HepG2 (cell line): Measurements from ENCODE around the gene SLC25A15. TPM values are rescaled to one million over a fixed set of nuclear protein-coding genes. Genes with fewer than 3 reads are reported as not detected.
A peak's percentile ranks its signal among the peaks of the same experiment; 100 is the strongest.

ENCODE experiments used
- ATAC-seq: fragments of 200-7000 bp; cut with Tn5 transposase; 3 replicates; pipeline ENCODE4 v1.9.1; 2020; ENCODE audit warnings: mild to moderate bottlenecking, moderate library complexity
- BruUV-seq: library from RNA; stranded (reverse); fragments of 400-500 nt; replicated peaks from 2 replicates; lab custom pipeline; 2021; lab: Mats Ljungman, UMichigan
- CTCF ChIA-PET: fragments of 300-600 bp; formaldehyde crosslinking; extraction: SDS; loops from one replicate; lab custom pipeline; 2021; ENCODE audit warnings: low total read pairs, inconsistent platforms, low intra/inter-chr PET ratio; lab: Yijun Ruan, JAX
- POLR2A ChIA-PET: fragments of 350-600 bp; sonication (Branson Sonifier 250); formaldehyde crosslinking; loops from one replicate; lab custom pipeline; 2020; ENCODE audit warnings: antibody characterized with exemption, inconsistent platforms; lab: Yijun Ruan, JAX
- DNase-seq: peaks from one replicate; pipeline ENCODE4 v3.0.0-alpha.2; 2015; ENCODE audit warnings: low spot score
- FAIRE-seq: peaks from 3 replicates; lab custom pipeline; 2011; peaks lifted over from hg19 to GRCh38; lab: Jason Lieb, UNC
- H2AFZ ChIP-seq: one replicate; pipeline ENCODE4 v1.6.1; 2011; ENCODE audit warnings: low read length, inconsistent platforms
- H3K27ac ChIP-seq: fragments of 300-600 bp; 3 replicates; pipeline ENCODE4 v1.8.0; 2011; ENCODE audit warnings: mixed run types, mild to moderate bottlenecking, mixed read lengths, low read length, inconsistent platforms; ENCODE audit not compliant: insufficient read depth; ENCODE audit errors: extremely low read length
- H3K27me3 ChIP-seq, 2 experiments: fragments of 200-600 bp in 1 of 2; 2 replicates in 1 of 2; 3 replicates in 1 of 2; pipeline versions ENCODE4 v1.6.0 to v1.8.0; 2011; ENCODE audit warnings: low read length in 2 of 2, mild to moderate bottlenecking in 2 of 2, moderate library complexity in 2 of 2, inconsistent platforms in 1 of 2; ENCODE audit not compliant: insufficient read depth in 2 of 2, control insufficient read depth in 1 of 2
- H3K36me3 ChIP-seq, 2 experiments: fragments of 200-600 bp in 1 of 2; replicated peaks in 1 of 2; 2 replicates in 1 of 2; 3 replicates in 1 of 2; pipeline versions ENCODE4 v1.5.1 to v1.8.0; 2011; ENCODE audit warnings: low read length in 2 of 2, inconsistent platforms in 1 of 2; ENCODE audit not compliant: insufficient read depth in 2 of 2, control insufficient read depth in 1 of 2
- H3K4me1 ChIP-seq: 2 replicates; pipeline ENCODE4 v1.5.1; 2012; ENCODE audit warnings: low read length, inconsistent platforms; ENCODE audit not compliant: insufficient read depth
- H3K4me2 ChIP-seq: 2 replicates; pipeline ENCODE4 v1.6.0; 2011; ENCODE audit warnings: low read depth, low read length, inconsistent platforms
- H3K4me3 ChIP-seq, 3 experiments: fragments of 200-600 bp in 1 of 3; sonication (generic), shearing (Covaris generic) in 1 of 3; replicated peaks in 1 of 3; 2 replicates each; pipeline ENCODE4 v1.5.1; 2011 to 2016; ENCODE audit warnings: low read length in 3 of 3, inconsistent platforms in 2 of 3, low read depth in 2 of 3, mild to moderate bottlenecking in 2 of 3, control low read depth in 1 of 3, mixed read lengths in 1 of 3; ENCODE audit not compliant: insufficient read depth in 1 of 3
- H3K79me2 ChIP-seq: one replicate; pipeline ENCODE4 v1.6.1; 2011; ENCODE audit warnings: low read length, inconsistent platforms; ENCODE audit not compliant: insufficient read depth
- H3K9ac ChIP-seq: 2 replicates; pipeline ENCODE4 v1.6.0; 2011; ENCODE audit warnings: mild to moderate bottlenecking, low read depth, low read length, inconsistent platforms; ENCODE audit not compliant: insufficient read depth
- H3K9me3 ChIP-seq: 2 replicates; pipeline ENCODE4 v1.5.1; 2012; ENCODE audit warnings: mild to moderate bottlenecking, low read length
- H4K20me1 ChIP-seq: 2 replicates; pipeline ENCODE4 v1.6.0; 2011; ENCODE audit warnings: inconsistent platforms, mild to moderate bottlenecking, low read length, moderate library complexity; ENCODE audit not compliant: insufficient read depth
- CREBL2 ChIP-seq: sonication (generic); formaldehyde crosslinking; IDR thresholded peaks from 2 replicates; pipeline ENCODE4 v1.8.1; 2023; ENCODE audit warnings: missing genetic modification reagents, mild to moderate bottlenecking, borderline replicate concordance
- KLF13 ChIP-seq: sonication (generic); formaldehyde crosslinking; IDR thresholded peaks from 2 replicates; pipeline ENCODE4 v1.4.0; 2020; ENCODE audit warnings: mild to moderate bottlenecking, missing genetic modification reagents
- NR2F2 ChIP-seq: IDR thresholded peaks from 2 replicates; pipeline ENCODE4 v1.6.1; 2012; ENCODE audit warnings: low read depth, inconsistent platforms, borderline replicate concordance
- PRDM15 ChIP-seq: sonication (generic); formaldehyde crosslinking; IDR thresholded peaks from 2 replicates; pipeline ENCODE4 v1.4.0; 2020; ENCODE audit warnings: missing genetic modification reagents
- SMAD3 ChIP-seq: sonication (generic); formaldehyde crosslinking; IDR thresholded peaks from 2 replicates; pipeline ENCODE4 v1.4.0; 2020; ENCODE audit warnings: missing genetic modification reagents
- ZBTB2 ChIP-seq: sonication (generic); formaldehyde crosslinking; IDR thresholded peaks from 2 replicates; pipeline ENCODE4 v1.8.0; 2022; ENCODE audit warnings: low read depth, missing genetic modification reagents
- ZFP36L2 ChIP-seq: sonication (generic); formaldehyde crosslinking; IDR thresholded peaks from 2 replicates; pipeline ENCODE4 v1.4.0; 2020; ENCODE audit warnings: missing genetic modification reagents
- ZNF503 ChIP-seq: sonication (generic); formaldehyde crosslinking; IDR thresholded peaks from 2 replicates; pipeline ENCODE4 v1.4.0; 2020; ENCODE audit warnings: missing genetic modification reagents
- ZNF556 ChIP-seq: sonication (generic); formaldehyde crosslinking; IDR thresholded peaks from 2 replicates; pipeline ENCODE4 v1.4.0; 2020; ENCODE audit warnings: mild to moderate bottlenecking, missing genetic modification reagents, borderline replicate concordance
- ZNF687 ChIP-seq: sonication (generic); formaldehyde crosslinking; IDR thresholded peaks from 2 replicates; pipeline ENCODE4 v1.5.1; 2020; ENCODE audit warnings: mild to moderate bottlenecking, missing genetic modification reagents, moderate library complexity
- ZNF703 ChIP-seq: sonication (generic); formaldehyde crosslinking; IDR thresholded peaks from 2 replicates; pipeline ENCODE4 v1.5.1; 2020; ENCODE audit warnings: missing genetic modification reagents, mild to moderate bottlenecking, moderate library complexity, borderline replicate concordance
- ZNF879 ChIP-seq: sonication (generic); formaldehyde crosslinking; IDR thresholded peaks from 2 replicates; pipeline ENCODE4 v1.8.1; 2023; ENCODE audit warnings: missing genetic modification reagents
- WGBS: methylation state at CpG from one replicate; pipeline ENCODE4 v1.1.6; 2017; ENCODE audit warnings: low lambda C conversion rate; 5-methylcytosine and 5-hydroxymethylcytosine counted together
- in situ Hi-C: cut with HindIII; loops from 2 replicates; pipeline ENCODE4 v1.10.0; 2017; ENCODE audit warnings: low pct_unique_long_range_greater_than_20kb; ENCODE audit not compliant: extremely low pct_ligation_motif_present
- intact Hi-C: fragments of 100-400 bp; cut with micrococcal nuclease; formaldehyde crosslinking; loops from one replicate; pipeline ENCODE4 v1.10.0; 2022; ENCODE audit not compliant: unreplicated experiment
- polyA plus RNA-seq, 8 experiments: library from polyadenylated mRNA; depleted of rRNA in 3 of 8; stranded (reverse) in 7 of 8; unstranded in 1 of 8; fragments of >200 nt; fragmentation: Illumina TruSeq in 4 of 8; extraction: Trizol in 4 of 8; gene quantifications; 2 replicates each; pipeline versions ENCODE4 v1.2.1 to v1.2.3, GENCODE V29; 2011 to 2016; ENCODE audit warnings: low read depth in 4 of 8, missing spikeins in 1 of 8, mixed read lengths in 1 of 8; ENCODE audit not compliant: insufficient read depth in 1 of 8
- total RNA-seq, 5 experiments: library from RNA; depleted of rRNA; stranded (reverse); fragments of >200 nt; fragmentation: Illumina TruSeq; extraction: Trizol; gene quantifications; 2 replicates each; pipeline ENCODE4 v1.2.3, GENCODE V29; 2016; ENCODE audit warnings: low read depth in 1 of 5

SLC25A15 gene
- total and polyA plus RNA-seq, 2 of the 13 experiments (the other 11 are each of a cell fraction or from before 2014, with no cell fraction given) = 17.3 to 39.1 TPM

GRCh38 chr13:40770609-40770933 is 18.8 kb upstream of the SLC25A15 start:
- H3K4me1 ChIP-seq = peaks cover 48% of the 10 kb centered on the region
- peak overlapping the region; percentile 93 for H3K4me2 ChIP-seq
- H3K27ac ChIP-seq = peak overlapping the region; percentile 74
- FAIRE-seq (no peak), ATAC-seq (no peak), DNase-seq (no peak)
- H3K27me3 ChIP-seq = no peaks in the 10 kb centered on the region; a peak in 1 of 5 replicates
- peak overlapping the region; percentile 92 for H3K9ac ChIP-seq
- H3K36me3 ChIP-seq = peaks cover 0 to 12% of the 10 kb centered on the region in 2 experiments; a peak in 2 of 5 replicates
- H3K79me2 ChIP-seq = peaks cover 17% of the 10 kb centered on the region
- 1% methylated on average over 9 of the region's 9 CpGs for whole genome bisulfite sequencing
- intact Hi-C loops (loop anchor here (2.0 to 5.0 kb wide), 2 partner anchors 16 to 103 kb away; partner anchors contain the start of gene FOXO1), in situ Hi-C loops (loop anchor here (10.0 kb wide), 1 partner anchor 236 kb away; no protein-coding TSS in a partner anchor)
- peak overlapping the region; percentile 61 for H2AFZ ChIP-seq
- H3K9me3 ChIP-seq = no peaks in the 10 kb centered on the region
- H3K4me3 ChIP-seq = peak overlapping the region; percentile 86 to 97 (median 94)
- ChIA-PET POLR2A (interaction anchor here (0.8 to 0.9 kb wide), 2 partner anchors 19 to 151 kb away, joined by 3 to 4 read pairs; partner anchors contain the start of gene SLC25A15), CTCF (no interaction called here)
- TSS peak; percentile 82 for BruUV-seq
- H4K20me1 ChIP-seq = no peaks in the 10 kb centered on the region
- no peak for TF ChIP-seq ZNF503 (CRISPR knock-in tag)
- TF ChIP-seq ZNF556 (CRISPR knock-in tag) = no peak
- TF ChIP-seq ZBTB2 (CRISPR knock-in tag) = 0 out of 2 replicates have a peak, but pooled peaks have one; percentile 4
- no peak for TF ChIP-seq ZFP36L2 (CRISPR knock-in tag)
- no peak for TF ChIP-seq NR2F2
- TF ChIP-seq SMAD3 (CRISPR knock-in tag) = no peak
- TF ChIP-seq ZNF879 (CRISPR knock-in tag) = 0 out of 2 replicates have a peak, but pooled peaks have one; percentile 6
- TF ChIP-seq PRDM15 (CRISPR knock-in tag) = no peak
- no peak for TF ChIP-seq CREBL2 (CRISPR knock-in tag)
- no peak for TF ChIP-seq ZNF703 (CRISPR knock-in tag)
- no peak for TF ChIP-seq KLF13 (CRISPR knock-in tag)
- no peak for TF ChIP-seq ZNF687 (CRISPR knock-in tag)
